Measurements from ENCODE around the gene CYP19A1.

CYP19A1 gene

GRCh38 chr15:51366071-51366470 lies 27.7 kb upstream of the CYP19A1 start:
- Histone ChIP-seq H3K27me3 (ENCODE audit: insufficient read depth, poor library complexity, severe bottlenecking) (no peaks in the 10 kb centered on the region), H3K4me3 (replicated peaks; ENCODE audit: insufficient read depth, low read length) (no peak overlapping the region), H3K27ac (replicated peaks) (no peak overlapping the region)
- no peak for DNase-seq (ENCODE audit: low read depth in 1 of 2, low spot score in 1 of 2)
- TF ChIP-seq SPI1 (IDR thresholded peaks at IDR 0.05; ENCODE audit: borderline replicate concordance, low read depth): no peak
- TF ChIP-seq REST (IDR thresholded peaks at IDR 0.05; ENCODE audit: insufficient replicate concordance, low read depth): no peak
- TF ChIP-seq GABPA (IDR thresholded peaks at IDR 0.05; ENCODE audit: low read depth): no peak
- no peak for TF ChIP-seq CTCF (IDR thresholded peaks at IDR 0.05; ENCODE audit: insufficient read depth, low read length)

- Histone ChIP-seq H3K27ac (replicated peaks) (no peak overlapping the region), H3K4me3 (replicated peaks; ENCODE audit: insufficient read depth, low read length) (no peak overlapping the region), H3K27me3 (ENCODE audit: insufficient read depth, poor library complexity, severe bottlenecking) (no peaks in the 10 kb centered on the region)
- no peak for TF ChIP-seq CTCF (IDR thresholded peaks at IDR 0.05; ENCODE audit: insufficient read depth, low read length)
- no peak for TF ChIP-seq POLR2AphosphoS5 (IDR thresholded peaks at IDR 0.05; ENCODE audit: low read depth)
- no peak for TF ChIP-seq SPI1 (IDR thresholded peaks at IDR 0.05; ENCODE audit: borderline replicate concordance, low read depth)
- no peak for TF ChIP-seq REST (IDR thresholded peaks at IDR 0.05; ENCODE audit: insufficient replicate concordance, low read depth)
- TF ChIP-seq GABPA (IDR thresholded peaks at IDR 0.05; ENCODE audit: low read depth): no peak
- no peak for DNase-seq (ENCODE audit: low read depth in 1 of 2, low spot score in 1 of 2)
Observed at GRCh38 chr15:51365417-51365816, 27.0 kb upstream of the CYP19A1 start.

GRCh38 chr15:51363383-51363782 lies 25.0 kb upstream of the CYP19A1 start:
- TF ChIP-seq REST (IDR thresholded peaks at IDR 0.05; ENCODE audit: insufficient replicate concordance, low read depth) (no peak), POLR2AphosphoS5 (IDR thresholded peaks at IDR 0.05; ENCODE audit: low read depth) (no peak), CTCF (IDR thresholded peaks at IDR 0.05; ENCODE audit: insufficient read depth, low read length) (no peak), GABPA (IDR thresholded peaks at IDR 0.05; ENCODE audit: low read depth) (no peak), SPI1 (IDR thresholded peaks at IDR 0.05; ENCODE audit: borderline replicate concordance, low read depth) (no peak)
- Histone ChIP-seq H3K4me3 (replicated peaks; ENCODE audit: insufficient read depth, low read length) (no peak overlapping the region), H3K27ac (replicated peaks) (no peak overlapping the region), H3K27me3 (ENCODE audit: insufficient read depth, poor library complexity, severe bottlenecking) (no peaks in the 10 kb centered on the region)
- no peak for DNase-seq (ENCODE audit: low read depth in 1 of 2, low spot score in 1 of 2)

All from HL-60 (cell line).